GM12878 (cell line): ENCODE results near the gene NAALADL2. TPM values are rescaled to one million over a fixed set of nuclear protein-coding genes. Genes with fewer than 3 reads are reported as not detected.

ENCODE experiments used
- ATAC-seq: fragments of 200-7000 bp; cut with Tn5 transposase; 3 replicates; pipeline ENCODE4 v1.9.1; 2020; ENCODE audit warnings: mild to moderate bottlenecking, moderate library complexity
- BruUV-seq: library from RNA; stranded (reverse); fragments of 400-500 nt; replicated peaks from 2 replicates; lab custom pipeline; 2021; lab: Mats Ljungman, UMichigan
- CTCF ChIA-PET: fragments of 300-600 bp; sonication (Branson Sonifier 250); formaldehyde crosslinking; extraction: SDS; loops from one replicate; lab custom pipeline; 2021; ENCODE audit warnings: inconsistent platforms; lab: Yijun Ruan, JAX
- POLR2A ChIA-PET: fragments of 350-600 bp; formaldehyde crosslinking; extraction: SDS; loops from one replicate; lab custom pipeline; 2021; ENCODE audit warnings: inconsistent platforms; lab: Charles Lee
- RAD21 ChIA-PET: fragments of 300-600 bp; sonication (Branson Sonifier 250); formaldehyde crosslinking; loops from one replicate; lab custom pipeline; 2023; ENCODE audit warnings: antibody characterized with exemption; ENCODE audit not compliant: unreplicated experiment; lab: Charles Lee
- SMC1A ChIA-PET: fragments of 300-600 bp; sonication (Branson Sonifier 250); formaldehyde crosslinking; loops from one replicate; lab custom pipeline; 2023; ENCODE audit not compliant: unreplicated experiment, uncharacterized antibody; lab: Charles Lee
- DNase-seq: peaks from one replicate; pipeline ENCODE4 v3.0.0-alpha.2; 2011; ENCODE audit warnings: low read depth, low spot score
- FAIRE-seq: peaks from 3 replicates; lab custom pipeline; 2011; peaks lifted over from hg19 to GRCh38; lab: Jason Lieb, UNC
- H2AFZ ChIP-seq: 2 replicates; pipeline ENCODE4 v1.6.0; 2011; ENCODE audit warnings: low read depth, low read length, control low read depth; ENCODE audit not compliant: control insufficient read depth
- H3K27ac ChIP-seq: 2 replicates; pipeline ENCODE4 v1.5.1; 2011; ENCODE audit warnings: control low read depth; ENCODE audit not compliant: control insufficient read depth, insufficient read depth
- H3K27me3 ChIP-seq, 2 experiments: replicated peaks in 1 of 2; 2 replicates each; pipeline versions ENCODE4 v1.6.0 to v1.6.1; 2011; ENCODE audit warnings: low read length in 1 of 2; ENCODE audit not compliant: control insufficient read depth in 2 of 2, insufficient read depth in 2 of 2
- H3K36me3 ChIP-seq, 2 experiments: 2 replicates each; pipeline ENCODE4 v1.5.1; 2011; ENCODE audit warnings: low read length in 1 of 2; ENCODE audit not compliant: control insufficient read depth in 2 of 2, insufficient read depth in 2 of 2
- H3K4me1 ChIP-seq: 2 replicates; pipeline ENCODE4 v1.6.1; 2011; ENCODE audit warnings: mild to moderate bottlenecking, low read length, moderate library complexity, mixed read lengths; ENCODE audit not compliant: control insufficient read depth, insufficient read depth
- H3K4me2 ChIP-seq: 2 replicates; pipeline ENCODE4 v1.6.0; 2011; ENCODE audit warnings: control low read depth; ENCODE audit not compliant: control insufficient read depth, insufficient read depth
- H3K4me3 ChIP-seq: fragments of 200-600 bp; sonication (generic); 2 replicates; pipeline ENCODE4 v1.5.1; 2016
- H3K79me2 ChIP-seq: 2 replicates; pipeline ENCODE4 v1.6.0; 2011; ENCODE audit warnings: low read length; ENCODE audit not compliant: control insufficient read depth, insufficient read depth
- H3K9ac ChIP-seq: 2 replicates; pipeline ENCODE4 v1.8.0; 2011; ENCODE audit warnings: low read length, control low read depth, mixed read lengths; ENCODE audit not compliant: control insufficient read depth, insufficient read depth
- H3K9me3 ChIP-seq: replicated peaks from 3 replicates; pipeline ENCODE4 v1.5.1; 2011; ENCODE audit warnings: mild to moderate bottlenecking, low read length; ENCODE audit not compliant: control insufficient read depth, insufficient read depth
- H4K20me1 ChIP-seq: 2 replicates; pipeline ENCODE4 v1.6.0; 2011; ENCODE audit not compliant: control insufficient read depth, insufficient read depth
- CHD1 ChIP-seq: IDR thresholded peaks from 2 replicates; pipeline ENCODE4 v1.6.1; 2012; ENCODE audit warnings: low read depth, low read length, improper control_type of control experiment
- FOXK2 ChIP-seq: fragments of 450-650 bp; IDR thresholded peaks from 2 replicates; pipeline ENCODE4 v1.6.1; 2017; ENCODE audit warnings: mild to moderate bottlenecking, moderate library complexity
- WGBS: methylation state at CpG from one replicate; pipeline ENCODE4 v1.1.6; 2016; ENCODE audit warnings: low lambda C conversion rate; ENCODE audit not compliant: insufficient replicate concordance, insufficient coverage; ENCODE audit errors: missing lambda C conversion rate; 5-methylcytosine and 5-hydroxymethylcytosine counted together
- in situ Hi-C: fragments of 300-500 bp; cut with MboI; formaldehyde crosslinking; loops from 9 replicates; pipeline ENCODE4 v1.14.3; 2018; ENCODE audit warnings: mixed read lengths
- intact Hi-C: fragments of 100-400 bp; cut with micrococcal nuclease; formaldehyde crosslinking; loops from one replicate; pipeline ENCODE4 v1.14.2; 2022; ENCODE audit not compliant: unreplicated experiment
- polyA plus RNA-seq, 11 experiments: library from polyadenylated mRNA; depleted of rRNA in 4 of 11; unstranded in 6 of 11; stranded (reverse) in 5 of 11; fragments of >200 nt; fragmentation: Nextera tagmentation in 4 of 11; fragmentation: Illumina TruSeq in 1 of 11; extraction: Ambion mirVana in 4 of 11; extraction: Trizol in 1 of 11; gene quantifications; 1 replicate in 1 of 11; 2 replicates in 10 of 11; pipeline versions ENCODE4 v1.2.1 to v1.2.3, GENCODE V29; 2011 to 2016; ENCODE audit warnings: inconsistent platforms in 2 of 11, missing spikeins in 2 of 11, low read depth in 1 of 11
- total RNA-seq, 4 experiments: library from RNA; depleted of rRNA in 3 of 4; stranded (reverse); fragments of >200 nt in 3 of 4; fragmentation: Illumina TruSeq in 1 of 4; extraction: Trizol in 1 of 4; gene quantifications; 2 replicates each; pipeline versions ENCODE4 v1.2.1 to v1.2.3, GENCODE V29; 2013 to 2021
- TF ChIP-seq, protein P1 (sequence below): IDR thresholded peaks from 2 replicates; pipeline ENCODE4 v1.6.1; 2012; ENCODE audit warnings: low read depth, low read length, improper control_type of control experiment

Gene NAALADL2
- total and polyA plus RNA-seq, 10 of the 15 experiments (the other 5 are each of a cell fraction or from before 2014, with no cell fraction given) = 0.06 to 10.8 (median 0.46) TPM

DNA sequence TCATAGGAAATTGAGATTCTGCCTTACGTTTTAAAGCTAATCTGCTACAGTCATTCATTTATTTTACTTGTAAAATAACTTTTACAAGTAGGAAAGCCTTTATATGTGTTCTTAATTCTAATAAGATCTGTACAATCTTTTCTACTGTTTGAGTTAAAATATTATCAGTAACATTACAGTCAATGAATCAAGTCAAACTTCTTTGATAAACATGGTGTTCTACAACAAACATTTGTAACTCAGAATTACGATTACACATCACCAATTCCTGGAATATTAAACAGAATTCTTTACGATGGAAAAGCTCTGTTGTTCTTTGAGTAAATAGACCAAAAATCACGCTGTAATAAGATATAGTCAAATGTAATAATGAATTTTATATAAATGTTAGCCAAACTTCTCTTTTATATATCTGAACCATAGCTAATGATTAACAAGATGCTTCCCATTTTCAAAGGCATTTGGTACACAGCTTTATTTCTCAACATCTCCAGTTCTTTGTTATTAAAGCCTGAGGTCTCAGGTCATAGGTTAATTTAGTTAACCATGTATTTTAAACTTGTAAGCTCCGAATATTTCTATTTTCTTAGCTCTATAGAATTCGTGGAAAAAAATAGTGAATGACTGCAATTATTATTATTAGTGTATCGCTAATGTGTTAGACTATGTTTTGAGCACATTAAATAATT, 232.4 kb downstream of the NAALADL2 start:
- no peak for ATAC-seq
- no peak for DNase-seq
- no peak overlapping the region for H3K27ac ChIP-seq
- TF ChIP-seq FOXK2 (no peak), CHD1 (no peak)
- no peaks in the 10 kb centered on the region for H3K36me3 ChIP-seq
- no peak overlapping the region for H2AFZ ChIP-seq
- no peaks in the 10 kb centered on the region for H3K79me2 ChIP-seq
- WGBS = 21% methylated on average over 7 of the region's 7 CpGs
- no peaks in the 10 kb centered on the region for H3K9me3 ChIP-seq
- in situ Hi-C loops = no loop called here
- H3K9ac ChIP-seq = no peak overlapping the region
- no peak for FAIRE-seq
- no peaks in the 10 kb centered on the region for H3K27me3 ChIP-seq
- ChIA-PET CTCF (no interaction called here), RAD21 (no interaction called here), SMC1A (no interaction called here), POLR2A (no interaction called here)
- no peak overlapping the region for H3K4me3 ChIP-seq
- intact Hi-C loops = no loop called here
- no peaks in the 10 kb centered on the region for H4K20me1 ChIP-seq
- no peaks in the 10 kb centered on the region for H3K4me1 ChIP-seq
- BruUV-seq = no TSS peak
- H3K4me2 ChIP-seq = no peak overlapping the region

DNA sequence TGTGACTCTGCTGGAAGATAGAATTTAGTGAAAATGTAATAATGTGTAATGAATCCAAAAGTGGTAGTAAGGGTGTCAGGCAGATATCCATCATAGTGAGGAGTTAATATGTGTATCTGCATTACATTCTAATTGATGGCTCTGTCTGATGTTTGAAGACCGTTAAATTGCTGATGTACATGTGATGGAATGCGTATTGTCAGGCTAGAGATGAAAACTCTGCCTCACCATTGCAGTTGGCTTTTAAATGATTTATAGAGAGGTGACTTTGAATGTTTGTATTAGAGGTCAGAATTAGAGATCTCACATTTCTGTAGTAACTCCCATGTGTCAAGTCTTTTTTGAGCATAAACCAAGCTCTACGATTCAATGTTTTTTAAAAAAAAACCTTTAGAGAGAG, 234.6 kb downstream of the NAALADL2 start:
- ATAC-seq (no peak), FAIRE-seq (no peak), DNase-seq (no peak)
- ChIA-PET POLR2A (no interaction called here), SMC1A (no interaction called here), RAD21 (no interaction called here), CTCF (no interaction called here)
- intact Hi-C loops = no loop called here
- H3K4me2 ChIP-seq = no peak overlapping the region
- H2AFZ ChIP-seq = no peak overlapping the region
- in situ Hi-C loops = no loop called here
- no peaks in the 10 kb centered on the region for H3K27me3 ChIP-seq
- WGBS = 2% methylated on average over 3 of the region's 3 CpGs
- H3K9me3 ChIP-seq = no peaks in the 10 kb centered on the region
- H3K9ac ChIP-seq = no peak overlapping the region
- no peak overlapping the region for H3K27ac ChIP-seq
- no peak overlapping the region for H3K4me3 ChIP-seq
- no peaks in the 10 kb centered on the region for H3K36me3 ChIP-seq
- H3K4me1 ChIP-seq = no peaks in the 10 kb centered on the region
- no TSS peak for BruUV-seq
- H3K79me2 ChIP-seq = no peaks in the 10 kb centered on the region
- TF ChIP-seq, protein P1, sequence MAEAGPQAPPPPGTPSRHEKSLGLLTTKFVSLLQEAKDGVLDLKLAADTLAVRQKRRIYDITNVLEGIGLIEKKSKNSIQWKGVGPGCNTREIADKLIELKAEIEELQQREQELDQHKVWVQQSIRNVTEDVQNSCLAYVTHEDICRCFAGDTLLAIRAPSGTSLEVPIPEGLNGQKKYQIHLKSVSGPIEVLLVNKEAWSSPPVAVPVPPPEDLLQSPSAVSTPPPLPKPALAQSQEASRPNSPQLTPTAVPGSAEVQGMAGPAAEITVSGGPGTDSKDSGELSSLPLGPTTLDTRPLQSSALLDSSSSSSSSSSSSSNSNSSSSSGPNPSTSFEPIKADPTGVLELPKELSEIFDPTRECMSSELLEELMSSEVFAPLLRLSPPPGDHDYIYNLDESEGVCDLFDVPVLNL = no peak
- H4K20me1 ChIP-seq = no peaks in the 10 kb centered on the region
